NB4 (cell line): ENCODE data around the gene PRKD2.

Experiments used
- DNase-seq: peaks from one replicate; pipeline ENCODE4 v3.0.0; 2010; ENCODE audit warnings: low read depth
- H3K4me3 ChIP-seq: one replicate; pipeline ENCODE4 v1.5.1; 2011; ENCODE audit warnings: mild to moderate bottlenecking, low read depth, low read length, moderate library complexity
- CTCF ChIP-seq: IDR thresholded peaks from one replicate; pipeline ENCODE4 v1.5.1; 2012; ENCODE audit warnings: low read depth, low read length
- MAX ChIP-seq: IDR thresholded peaks from 2 replicates; pipeline ENCODE4 v1.6.1; 2011; ENCODE audit warnings: low read depth, low read length
- MYC ChIP-seq: IDR thresholded peaks from 2 replicates; pipeline ENCODE4 v1.6.1; 2011; ENCODE audit warnings: low read depth, low read length
- POLR2A ChIP-seq: IDR thresholded peaks from 2 replicates; pipeline ENCODE4 v1.6.1; 2011; ENCODE audit warnings: mild to moderate bottlenecking; ENCODE audit not compliant: insufficient read length; ENCODE audit errors: extremely low read depth

Gene PRKD2

GRCh38 chr19:46759817-46760333, 43.0 kb upstream of the PRKD2 start:
- DNase-seq, result no peak
- no peak for TF ChIP-seq POLR2A
- no peak for TF ChIP-seq MAX
- no peak for TF ChIP-seq MYC
- TF ChIP-seq CTCF, result no peak
- no peak overlapping the region for H3K4me3 ChIP-seq

- TF ChIP-seq MAX (no peak), CTCF (no peak)
- DNase-seq, result no peak
- H3K4me3 ChIP-seq, result no peak overlapping the region
Measured at GRCh38 chr19:46759206-46759605, 42.3 kb upstream of the PRKD2 start.

- DNase-seq, result no peak
- TF ChIP-seq MAX (no peak), CTCF (no peak), POLR2A (no peak), MYC (no peak)
- H3K4me3 ChIP-seq, result no peak overlapping the region
Measured at GRCh38 chr19:46756544-46756888, 39.6 kb upstream of the PRKD2 start.

GRCh38 chr19:46755853-46756543, 39.1 kb upstream of the PRKD2 start:
- no peak overlapping the region for H3K4me3 ChIP-seq
- no peak for DNase-seq
- TF ChIP-seq POLR2A (no peak), MAX (no peak), MYC (no peak), CTCF (no peak)

- H3K4me3 ChIP-seq, result no peak overlapping the region
- TF ChIP-seq MYC (no peak), MAX (no peak), CTCF (no peak), POLR2A (no peak)
- no peak for DNase-seq
Measured at GRCh38 chr19:46755077-46755852, 38.4 kb upstream of the PRKD2 start.
